ENCODE results near the gene EMILIN1.
A peak's percentile ranks its signal among the peaks of the same experiment; 100 is the strongest.
"Not testable (repeated sequence)": the region's sequence is repeated elsewhere in the genome, so short reads cannot be mapped to it uniquely, and the experiment has no call there.

The EMILIN1 gene

DNA sequence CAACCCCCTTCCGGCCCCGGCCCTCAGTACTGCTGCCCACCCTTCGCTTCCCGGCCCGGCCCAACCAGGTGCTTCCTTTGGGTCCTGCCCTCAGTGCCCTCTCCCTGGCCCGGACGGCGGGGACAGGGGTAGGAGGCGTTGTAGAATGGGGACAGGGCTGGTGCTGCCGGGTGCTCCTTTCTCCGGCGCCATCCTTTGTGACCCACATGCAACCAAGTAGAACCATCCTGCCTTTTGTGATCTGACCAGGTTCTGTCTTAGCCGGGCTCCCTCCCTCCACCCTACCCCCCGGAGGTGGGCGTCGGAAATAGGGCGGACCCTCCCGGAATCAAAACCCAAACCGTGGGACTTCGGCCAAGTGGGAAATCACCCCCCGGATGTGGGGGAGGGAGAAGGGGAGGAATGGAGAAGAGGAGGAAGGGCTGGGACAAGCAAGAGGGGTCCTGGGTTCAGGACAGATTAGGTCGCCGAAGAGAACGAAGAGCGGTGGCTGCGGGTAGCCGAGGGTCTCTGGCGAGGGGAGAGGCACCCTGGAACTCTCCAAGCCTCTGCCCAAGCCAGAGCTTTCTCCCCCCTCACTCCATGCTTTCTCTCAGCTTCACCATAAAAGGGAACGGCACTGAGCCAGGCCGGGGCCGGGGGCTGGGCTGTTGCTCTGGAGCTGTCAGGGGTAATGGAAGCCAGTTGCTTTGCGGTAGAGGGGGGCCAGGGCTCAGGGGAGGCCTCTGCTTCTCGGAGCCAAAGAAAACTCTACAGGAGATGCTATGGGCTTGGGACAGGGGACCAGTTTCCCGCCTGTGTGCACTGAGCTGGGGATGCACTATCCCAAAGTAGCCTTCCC, 6.2 kb upstream of the EMILIN1 start:
- DNase-seq, result peak in 2 of 3 donors; percentile 66 to 72
- peak overlapping the region in 1 of 2 experiments; percentile 58 for H3K27ac ChIP-seq (ENCODE audit: insufficient read depth in 1 of 2, low read depth in 1 of 2, low read length in 2 of 2, poor library complexity in 1 of 2, severe bottlenecking in 2 of 2)
- peaks cover 6 to 31% (median 16%) of the 10 kb centered on the region in 4 experiments for H3K36me3 ChIP-seq (ENCODE audit: control insufficient read depth in 4 of 4, insufficient read depth in 4 of 4, low read length in 3 of 4)
- no peaks in the 10 kb centered on the region for H3K27me3 ChIP-seq (replicated peaks in 2 of 5; ENCODE audit: control insufficient read depth in 4 of 5, insufficient read depth in 5 of 5, low read length in 4 of 5)
- H3K4me1 ChIP-seq (ENCODE audit: control extremely low read depth in 1 of 4, control insufficient read depth in 4 of 4, insufficient read depth in 4 of 4, low read length in 3 of 4), result peaks cover 13 to 66% (median 59%) of the 10 kb centered on the region in 4 experiments
- POLR2A ChIA-PET, result interaction anchor here (0.6 to 2.8 kb wide), 4 partner anchors 9 to 22 kb away, joined by 4 to 16 read pairs (median 8); partner anchors contain the start of gene AGBL5
- CTCF ChIA-PET, result interaction anchor here (0.9 to 28.0 kb wide), 8 partner anchors 9 to 119 kb away, joined by 3 to 381 read pairs (median 4); partner anchors contain the start of genes ABHD1, AGBL5 and KHK
- H3K4me3 ChIP-seq (ENCODE audit: control insufficient read depth in 1 of 7, extremely low read depth in 1 of 7, insufficient read depth in 4 of 7, low read depth in 2 of 7, low read length in 6 of 7), result peak overlapping the region; percentile 71 to 98 (median 96)
- no peaks in the 10 kb centered on the region for H3K9me3 ChIP-seq (ENCODE audit: control extremely low read depth in 1 of 5, control insufficient read depth in 4 of 5, insufficient read depth in 2 of 5, low read depth in 1 of 5, low read length in 4 of 5)
- WGBS (ENCODE audit: insufficient coverage), result 10% methylated on average over 11 of the region's 34 CpGs

DNA sequence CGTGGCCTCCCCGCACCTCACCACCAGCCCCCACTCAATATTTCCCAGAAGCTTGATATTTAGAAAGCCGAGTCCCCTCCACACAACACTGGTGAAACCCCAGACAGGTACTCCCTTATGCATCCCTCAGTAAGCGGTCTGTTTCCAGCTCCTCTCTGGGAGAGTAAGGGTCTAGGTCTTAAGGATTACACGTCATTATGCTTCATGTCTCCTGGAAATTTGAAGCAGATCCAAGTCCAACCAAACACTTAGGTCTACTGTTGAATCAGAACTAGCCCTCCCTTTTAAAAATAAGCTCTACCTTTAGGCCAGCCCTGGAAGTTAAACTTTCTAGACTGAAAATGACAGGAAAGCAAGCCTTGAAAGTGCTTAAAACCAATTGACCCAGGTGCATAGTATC, 5.5 kb upstream of the EMILIN1 start:
- 90% methylated on average over 5 of the region's 5 CpGs for WGBS (ENCODE audit: insufficient coverage)
- CTCF ChIA-PET, result interaction anchor here (0.9 to 28.0 kb wide), 8 partner anchors 9 to 118 kb away, joined by 3 to 381 read pairs (median 4); partner anchors contain the start of genes ABHD1, AGBL5 and KHK
- H3K9me3 ChIP-seq (ENCODE audit: control extremely low read depth in 1 of 5, control insufficient read depth in 4 of 5, insufficient read depth in 2 of 5, low read depth in 1 of 5, low read length in 4 of 5), result no peaks in the 10 kb centered on the region
- peaks cover 6 to 24% (median 13%) of the 10 kb centered on the region in 4 experiments for H3K36me3 ChIP-seq (ENCODE audit: control insufficient read depth in 4 of 4, insufficient read depth in 4 of 4, low read length in 3 of 4)
- peaks cover 13 to 71% (median 61%) of the 10 kb centered on the region in 4 experiments for H3K4me1 ChIP-seq (ENCODE audit: control extremely low read depth in 1 of 4, control insufficient read depth in 4 of 4, insufficient read depth in 4 of 4, low read length in 3 of 4)
- no peaks in the 10 kb centered on the region for H3K27me3 ChIP-seq (replicated peaks in 2 of 5; ENCODE audit: control insufficient read depth in 4 of 5, insufficient read depth in 5 of 5, low read length in 4 of 5)
- DNase-seq, result no peak
- H3K4me3 ChIP-seq (ENCODE audit: control insufficient read depth in 1 of 7, extremely low read depth in 1 of 7, insufficient read depth in 4 of 7, low read depth in 2 of 7, low read length in 6 of 7), result peak overlapping the region in 3 of 7 experiments; percentile 16 to 97 (median 19)
- no peak overlapping the region for H3K27ac ChIP-seq (ENCODE audit: insufficient read depth in 1 of 2, low read depth in 1 of 2, low read length in 2 of 2, poor library complexity in 1 of 2, severe bottlenecking in 2 of 2)
- POLR2A ChIA-PET, result interaction anchor here (2.4 to 2.8 kb wide), 2 partner anchors 8 to 22 kb away, joined by 12 to 16 read pairs; partner anchors contain the start of gene AGBL5

DNA sequence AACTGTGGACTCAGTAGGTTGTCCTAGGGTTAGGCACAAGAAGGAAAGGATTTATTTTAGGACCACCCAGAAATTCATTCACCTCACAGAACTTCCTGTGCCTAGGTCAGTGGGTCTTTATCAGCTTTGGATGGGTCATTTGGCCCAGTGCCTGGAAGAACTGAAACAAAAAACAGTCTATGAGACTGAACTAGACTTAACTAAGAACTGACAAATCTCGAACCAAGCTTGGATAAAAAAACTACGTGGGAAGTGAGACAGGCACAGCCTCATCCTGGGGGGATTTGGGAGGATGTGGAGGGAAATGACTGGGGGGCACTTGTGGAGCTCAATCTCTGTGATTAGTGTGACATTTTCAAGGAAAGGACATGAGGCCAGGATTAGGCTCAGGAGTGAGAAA, 4.6 kb upstream of the EMILIN1 start:
- no peaks in the 10 kb centered on the region for H3K27me3 ChIP-seq (replicated peaks in 2 of 5; ENCODE audit: control insufficient read depth in 4 of 5, insufficient read depth in 5 of 5, low read length in 4 of 5)
- POLR2A ChIA-PET, result interaction anchor here (1.4 kb wide), 1 partner anchor 15 kb away, joined by 4 read pairs; no protein-coding TSS in a partner anchor
- CTCF ChIA-PET, result interaction anchor here (0.6 to 28.0 kb wide), 6 partner anchors 8 to 35 kb away, joined by 3 to 381 read pairs (median 16); partner anchors contain the start of genes AGBL5 and KHK
- peaks cover 13 to 79% (median 66%) of the 10 kb centered on the region in 4 experiments for H3K4me1 ChIP-seq (ENCODE audit: control extremely low read depth in 1 of 4, control insufficient read depth in 4 of 4, insufficient read depth in 4 of 4, low read length in 3 of 4)
- WGBS (ENCODE audit: insufficient coverage), result 55% methylated on average over 1 of the region's 2 CpGs
- no peaks in the 10 kb centered on the region for H3K9me3 ChIP-seq (ENCODE audit: control extremely low read depth in 1 of 5, control insufficient read depth in 4 of 5, insufficient read depth in 2 of 5, low read depth in 1 of 5, low read length in 4 of 5)
- no peak overlapping the region for H3K4me3 ChIP-seq (ENCODE audit: control insufficient read depth in 1 of 7, extremely low read depth in 1 of 7, insufficient read depth in 4 of 7, low read depth in 2 of 7, low read length in 6 of 7)
- no peak overlapping the region for H3K27ac ChIP-seq (ENCODE audit: insufficient read depth in 1 of 2, low read depth in 1 of 2, low read length in 2 of 2, poor library complexity in 1 of 2, severe bottlenecking in 2 of 2)
- H3K36me3 ChIP-seq (ENCODE audit: control insufficient read depth in 4 of 4, insufficient read depth in 4 of 4, low read length in 3 of 4), result peaks cover 3 to 16% (median 8%) of the 10 kb centered on the region in 4 experiments
- no peak for DNase-seq

DNA sequence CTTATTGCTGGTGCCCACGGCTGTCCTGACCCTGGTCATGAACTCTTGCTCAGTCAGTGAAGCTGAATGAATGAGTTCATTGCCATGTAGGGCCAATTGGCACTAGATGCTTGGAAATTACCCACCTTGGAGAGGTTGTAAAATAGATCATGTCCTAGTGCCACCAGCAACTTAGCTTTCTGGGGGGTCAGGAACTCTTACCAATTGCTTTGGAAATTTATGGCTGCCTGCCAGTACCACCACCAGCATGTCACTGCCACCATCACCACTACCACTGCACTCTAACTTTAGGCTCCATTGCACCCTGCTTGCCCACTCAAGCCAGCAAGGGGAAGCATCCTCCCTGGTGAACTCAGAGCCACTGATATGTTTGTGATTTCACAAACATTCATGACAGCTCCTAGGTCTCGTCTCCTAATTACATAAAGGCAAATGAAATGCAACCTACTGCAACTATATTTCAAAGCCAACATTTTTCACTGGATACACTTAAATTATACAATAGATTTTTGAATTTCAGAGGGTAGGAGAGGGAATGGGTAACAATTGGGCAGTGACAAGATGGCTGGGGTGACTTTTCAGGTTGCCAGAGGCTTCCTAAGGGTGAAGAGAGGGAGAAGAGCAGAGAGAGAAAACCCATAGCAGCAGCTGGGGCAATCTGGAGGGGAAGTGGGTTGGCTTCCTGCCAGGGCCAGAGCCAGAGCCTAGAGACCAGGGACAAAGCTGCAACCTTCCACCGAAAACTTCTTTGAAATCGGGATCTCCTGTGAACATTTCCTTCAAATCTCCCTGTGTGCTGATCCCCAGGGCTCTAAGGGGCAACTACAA, 3.5 kb upstream of the EMILIN1 start:
- Histone ChIP-seq H3K36me3 (ENCODE audit: control insufficient read depth in 4 of 4, insufficient read depth in 4 of 4, low read length in 3 of 4) (peaks cover 0 to 5% (median under 1%) of the 10 kb centered on the region in 4 experiments), H3K9me3 (ENCODE audit: control extremely low read depth in 1 of 5, control insufficient read depth in 4 of 5, insufficient read depth in 2 of 5, low read depth in 1 of 5, low read length in 4 of 5) (no peaks in the 10 kb centered on the region), H3K4me3 (ENCODE audit: control insufficient read depth in 1 of 7, extremely low read depth in 1 of 7, insufficient read depth in 4 of 7, low read depth in 2 of 7, low read length in 6 of 7) (peak overlapping the region in 4 of 7 experiments; percentile 22 to 45 (median 34)), H3K27me3 (replicated peaks in 2 of 5; ENCODE audit: control insufficient read depth in 4 of 5, insufficient read depth in 5 of 5, low read length in 4 of 5) (no peaks in the 10 kb centered on the region), H3K4me1 (ENCODE audit: control extremely low read depth in 1 of 4, control insufficient read depth in 4 of 4, insufficient read depth in 4 of 4, low read length in 3 of 4) (peaks cover 14 to 87% (median 72%) of the 10 kb centered on the region in 4 experiments), H3K27ac (ENCODE audit: insufficient read depth in 1 of 2, low read depth in 1 of 2, low read length in 2 of 2, poor library complexity in 1 of 2, severe bottlenecking in 2 of 2) (no peak overlapping the region)
- DNase-seq, result peak; percentile 66 to 89 (median 86)
- ChIA-PET POLR2A (interaction anchor here (1.4 kb wide), 1 partner anchor 16 kb away, joined by 4 read pairs; no protein-coding TSS in a partner anchor), CTCF (interaction anchor here (1.6 to 28.0 kb wide), 3 partner anchors 11 to 21 kb away, joined by 4 to 381 read pairs (median 50); partner anchors contain the start of genes AGBL5 and KHK)
- WGBS (ENCODE audit: insufficient coverage), result 33% methylated on average over 3 of the region's 4 CpGs

DNA sequence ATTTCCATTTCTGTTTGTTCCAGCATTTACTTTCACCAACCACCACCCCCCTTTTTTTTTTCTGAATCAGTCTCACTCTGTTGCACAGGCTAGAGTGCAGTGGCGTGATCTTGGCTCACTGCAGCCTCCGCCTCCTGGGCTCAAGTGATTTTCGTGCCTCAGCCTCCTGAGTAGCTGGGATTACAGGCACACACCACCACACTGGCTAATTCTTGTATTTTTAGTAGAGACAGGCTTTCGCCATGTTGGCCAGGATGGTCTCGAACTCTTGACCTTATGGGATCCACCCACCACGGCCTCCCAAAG, 2.9 kb upstream of the EMILIN1 start:
- H3K9me3 ChIP-seq (ENCODE audit: control extremely low read depth in 1 of 5, control insufficient read depth in 4 of 5, insufficient read depth in 2 of 5, low read depth in 1 of 5, low read length in 4 of 5); H3K27ac ChIP-seq (ENCODE audit: insufficient read depth in 1 of 2, low read depth in 1 of 2, low read length in 2 of 2, poor library complexity in 1 of 2, severe bottlenecking in 2 of 2); H3K36me3 ChIP-seq (ENCODE audit: control insufficient read depth in 4 of 4, insufficient read depth in 4 of 4, low read length in 3 of 4); POLR2A ChIA-PET; H3K27me3 ChIP-seq (replicated peaks in 2 of 5; ENCODE audit: control insufficient read depth in 4 of 5, insufficient read depth in 5 of 5, low read length in 4 of 5); DNase-seq: not testable (repeated sequence)
- WGBS (ENCODE audit: insufficient coverage), result 59% methylated on average over 6 of the region's 6 CpGs
- Histone ChIP-seq H3K4me3 (ENCODE audit: control insufficient read depth in 1 of 7, extremely low read depth in 1 of 7, insufficient read depth in 4 of 7, low read depth in 2 of 7, low read length in 6 of 7) (peak overlapping the region in 4 of 7 experiments; percentile 22 to 45 (median 34)), H3K4me1 (ENCODE audit: control extremely low read depth in 1 of 4, control insufficient read depth in 4 of 4, insufficient read depth in 4 of 4, low read length in 3 of 4) (peaks cover 13 to 87% (median 72%) of the 10 kb centered on the region in 4 experiments)
- CTCF ChIA-PET, result interaction anchor here (1.6 to 28.0 kb wide), 3 partner anchors 10 to 22 kb away, joined by 4 to 381 read pairs (median 50); partner anchors contain the start of genes AGBL5 and KHK

DNA sequence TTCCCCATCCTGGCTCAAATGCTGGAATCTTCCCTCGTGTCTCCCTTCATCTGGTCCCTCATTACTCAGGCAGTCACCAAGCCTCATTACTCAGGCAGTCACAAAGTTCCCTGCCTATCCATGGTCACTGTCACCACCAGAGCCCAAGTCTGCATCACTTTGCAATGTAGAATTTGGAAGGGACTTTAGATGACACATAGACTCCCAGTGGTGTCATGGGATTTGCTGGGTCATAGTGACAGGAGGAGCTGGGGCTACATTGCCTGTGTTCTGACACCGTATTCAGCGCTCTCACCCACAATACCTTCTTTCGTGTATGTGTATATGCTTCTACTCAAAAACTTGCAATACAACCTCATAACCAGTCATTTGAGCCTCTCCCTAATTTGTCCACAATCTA, 2.1 kb upstream of the EMILIN1 start:
- Histone ChIP-seq H3K4me3 (ENCODE audit: control insufficient read depth in 1 of 7, extremely low read depth in 1 of 7, insufficient read depth in 4 of 7, low read depth in 2 of 7, low read length in 6 of 7) (no peak overlapping the region), H3K9me3 (ENCODE audit: control extremely low read depth in 1 of 5, control insufficient read depth in 4 of 5, insufficient read depth in 2 of 5, low read depth in 1 of 5, low read length in 4 of 5) (no peaks in the 10 kb centered on the region), H3K36me3 (ENCODE audit: control insufficient read depth in 4 of 4, insufficient read depth in 4 of 4, low read length in 3 of 4) (no peaks in the 10 kb centered on the region), H3K27ac (ENCODE audit: insufficient read depth in 1 of 2, low read depth in 1 of 2, low read length in 2 of 2, poor library complexity in 1 of 2, severe bottlenecking in 2 of 2) (no peak overlapping the region), H3K4me1 (ENCODE audit: control extremely low read depth in 1 of 4, control insufficient read depth in 4 of 4, insufficient read depth in 4 of 4, low read length in 3 of 4) (peaks cover 9 to 86% (median 73%) of the 10 kb centered on the region in 4 experiments), H3K27me3 (replicated peaks in 2 of 5; ENCODE audit: control insufficient read depth in 4 of 5, insufficient read depth in 5 of 5, low read length in 4 of 5) (no peaks in the 10 kb centered on the region)
- POLR2A ChIA-PET, result no interaction called here
- CTCF ChIA-PET, result interaction anchor here (0.8 to 28.0 kb wide), 4 partner anchors 9 to 23 kb away, joined by 3 to 381 read pairs (median 5); partner anchors contain the start of gene AGBL5
- DNase-seq, result peak in 2 of 3 donors; percentile 37 to 39
- 100% methylated on average over 4 of the region's 4 CpGs for WGBS (ENCODE audit: insufficient coverage)

Data from common myeloid progenitor, CD34-positive (primary cell).